ENCODE measurements around the gene SDHC.

SDHC gene, protein sequence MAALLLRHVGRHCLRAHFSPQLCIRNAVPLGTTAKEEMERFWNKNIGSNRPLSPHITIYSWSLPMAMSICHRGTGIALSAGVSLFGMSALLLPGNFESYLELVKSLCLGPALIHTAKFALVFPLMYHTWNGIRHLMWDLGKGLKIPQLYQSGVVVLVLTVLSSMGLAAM

DNA sequence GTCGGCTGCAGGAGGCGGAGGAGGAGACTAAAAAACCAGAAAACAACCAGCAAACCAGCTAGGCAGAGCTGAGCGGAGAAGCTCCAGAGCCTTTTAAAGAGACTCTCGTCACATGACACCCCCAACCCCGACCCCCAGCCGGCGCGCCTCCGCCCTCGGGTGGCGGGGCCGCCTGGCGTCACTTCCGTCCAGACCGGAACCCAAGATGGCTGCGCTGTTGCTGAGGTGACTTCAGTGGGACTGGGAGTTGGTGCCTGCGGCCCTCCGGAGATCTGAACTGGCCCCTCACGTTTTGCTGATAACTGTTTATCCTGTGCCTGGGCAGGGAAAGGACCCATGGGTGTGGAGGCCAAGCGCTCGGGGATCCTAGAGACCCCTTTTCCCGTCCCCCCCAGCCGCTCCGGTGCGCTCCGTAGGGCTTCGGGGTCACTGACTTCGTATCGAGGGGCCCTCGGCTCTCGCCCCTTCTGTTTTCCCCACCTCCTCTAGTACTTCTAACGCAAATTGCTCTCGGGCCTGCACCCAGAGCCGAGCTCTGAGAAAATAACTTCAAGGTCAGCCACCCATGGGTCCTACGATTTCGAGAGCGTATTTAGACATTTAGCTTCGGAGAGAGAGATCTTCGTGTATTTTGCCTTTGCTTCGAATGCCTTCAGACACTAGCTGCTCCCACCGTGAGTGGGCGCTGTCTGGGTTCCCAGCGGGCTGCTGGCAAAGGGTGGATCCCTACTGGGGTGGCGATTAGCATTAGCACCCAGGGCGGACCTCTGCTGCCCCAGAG lies at the start of gene SDHC:
SDHC (plus strand) TSS at position 181 of the 781 bp plus-strand sequence; CDS start at position 206, 25 bp downstream.
- Histone ChIP-seq H3K36me3 (ENCODE audit: control insufficient read depth in 1 of 2, insufficient read depth in 2 of 2, low read length in 2 of 2) (peaks cover 0 to 4% of the 10 kb centered on the region in 2 donors), H3K4me3 (ENCODE audit: low read depth in 1 of 2, low read length in 2 of 2) (peak within 1 kb of the TSS; percentile 95 to 97), H3K9me3 (ENCODE audit: control insufficient read depth in 1 of 2, low read length in 2 of 2) (no peaks in the 10 kb centered on the region), H3K27me3 (ENCODE audit: low read depth, low read length) (no peaks in the 10 kb centered on the region), H3K27ac (ENCODE audit: low read length) (peak within 1 kb of the TSS; percentile 99), H3K4me1 (ENCODE audit: control insufficient read depth in 1 of 2, insufficient read depth in 2 of 2, low read length in 2 of 2) (peaks cover 8 to 15% of the 10 kb centered on the region in 2 donors)

DNA sequence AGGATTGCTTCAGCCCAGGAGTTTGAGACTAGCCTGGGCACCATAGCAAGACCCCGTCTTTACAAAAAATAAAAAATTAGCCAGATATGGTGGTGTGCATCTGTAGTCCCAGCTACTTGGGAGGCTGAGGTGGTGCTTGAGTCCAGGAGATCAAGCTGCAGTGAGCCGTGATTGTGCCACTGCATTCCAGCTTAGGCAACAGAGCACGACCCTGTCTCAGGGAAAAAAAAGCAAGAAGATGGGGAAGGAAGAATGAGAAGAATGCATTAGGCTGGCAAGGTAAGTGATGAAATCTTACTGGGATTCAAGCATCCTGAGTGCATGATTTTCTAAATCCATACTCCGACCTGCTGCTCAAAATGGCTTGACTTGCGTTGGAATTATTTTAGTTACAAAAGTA lies 48.9 kb upstream of the SDHC start:
- no peak overlapping the region for H3K27ac ChIP-seq (ENCODE audit: low read length)
- no peaks in the 10 kb centered on the region for H3K9me3 ChIP-seq (ENCODE audit: control insufficient read depth in 1 of 2, low read length in 2 of 2)
- no peak overlapping the region for H3K4me3 ChIP-seq (ENCODE audit: low read depth in 1 of 2, low read length in 2 of 2)
- H3K27me3 ChIP-seq (ENCODE audit: low read depth, low read length) = peaks cover 9% of the 10 kb centered on the region
- H3K4me1 ChIP-seq (ENCODE audit: control insufficient read depth in 1 of 2, insufficient read depth in 2 of 2, low read length in 2 of 2) = peaks cover 12 to 23% of the 10 kb centered on the region in 2 donors
- no peaks in the 10 kb centered on the region for H3K36me3 ChIP-seq (ENCODE audit: control insufficient read depth in 1 of 2, insufficient read depth in 2 of 2, low read length in 2 of 2)

DNA sequence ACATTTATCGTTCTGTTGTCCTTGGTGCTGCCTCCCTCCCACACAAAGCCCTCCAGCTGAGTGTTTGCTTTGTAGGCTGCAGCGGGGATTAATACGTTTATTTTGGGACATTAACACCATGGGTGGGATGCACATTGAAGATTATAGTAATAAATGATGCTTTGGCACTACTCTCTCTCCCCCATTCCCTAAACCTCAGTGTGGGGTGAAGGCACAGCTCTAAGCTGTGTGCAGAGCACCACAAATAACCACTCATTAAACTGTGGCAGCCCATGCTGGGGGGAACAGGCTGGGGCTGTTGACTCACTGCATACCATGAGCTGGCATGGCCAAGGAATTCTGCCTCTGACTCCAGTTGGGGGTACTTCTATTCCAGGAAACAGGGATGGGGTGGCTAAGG lies 48.0 kb upstream of the SDHC start:
- peak overlapping the region; percentile 74 for H3K27ac ChIP-seq (ENCODE audit: low read length)
- no peak overlapping the region for H3K4me3 ChIP-seq (ENCODE audit: low read depth in 1 of 2, low read length in 2 of 2)
- peaks cover under 1% of the 10 kb centered on the region for H3K27me3 ChIP-seq (ENCODE audit: low read depth, low read length)
- H3K9me3 ChIP-seq (ENCODE audit: control insufficient read depth in 1 of 2, low read length in 2 of 2) = no peaks in the 10 kb centered on the region
- H3K4me1 ChIP-seq (ENCODE audit: control insufficient read depth in 1 of 2, insufficient read depth in 2 of 2, low read length in 2 of 2) = peaks cover 12 to 20% of the 10 kb centered on the region in 2 donors
- no peaks in the 10 kb centered on the region for H3K36me3 ChIP-seq (ENCODE audit: control insufficient read depth in 1 of 2, insufficient read depth in 2 of 2, low read length in 2 of 2)

DNA sequence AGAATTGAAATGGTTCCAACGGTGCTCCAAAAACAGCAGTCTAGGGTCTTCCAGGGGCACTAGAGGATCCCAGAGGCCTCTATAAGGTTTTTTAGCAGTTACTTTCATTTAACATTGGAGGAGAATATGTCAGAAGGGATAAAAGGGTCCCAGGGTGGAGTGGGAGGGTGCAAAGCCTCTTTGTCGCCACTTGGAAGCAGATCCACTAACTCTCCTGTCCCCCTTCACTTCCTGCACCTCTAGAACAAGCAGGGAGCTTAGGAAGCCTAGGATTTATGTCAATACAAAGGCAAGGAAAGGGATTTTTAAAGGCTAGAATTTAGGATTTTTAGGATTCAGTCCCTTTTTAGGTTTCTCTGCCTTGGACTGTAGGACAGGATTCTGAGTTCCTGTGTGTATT lies 47.3 kb upstream of the SDHC start:
- Histone ChIP-seq H3K27me3 (ENCODE audit: low read depth, low read length) (no peaks in the 10 kb centered on the region), H3K4me3 (ENCODE audit: low read depth in 1 of 2, low read length in 2 of 2) (no peak overlapping the region), H3K36me3 (ENCODE audit: control insufficient read depth in 1 of 2, insufficient read depth in 2 of 2, low read length in 2 of 2) (no peaks in the 10 kb centered on the region), H3K27ac (ENCODE audit: low read length) (peak overlapping the region; percentile 74), H3K9me3 (ENCODE audit: control insufficient read depth in 1 of 2, low read length in 2 of 2) (no peaks in the 10 kb centered on the region), H3K4me1 (ENCODE audit: control insufficient read depth in 1 of 2, insufficient read depth in 2 of 2, low read length in 2 of 2) (peaks cover 12 to 20% of the 10 kb centered on the region in 2 donors)

DNA sequence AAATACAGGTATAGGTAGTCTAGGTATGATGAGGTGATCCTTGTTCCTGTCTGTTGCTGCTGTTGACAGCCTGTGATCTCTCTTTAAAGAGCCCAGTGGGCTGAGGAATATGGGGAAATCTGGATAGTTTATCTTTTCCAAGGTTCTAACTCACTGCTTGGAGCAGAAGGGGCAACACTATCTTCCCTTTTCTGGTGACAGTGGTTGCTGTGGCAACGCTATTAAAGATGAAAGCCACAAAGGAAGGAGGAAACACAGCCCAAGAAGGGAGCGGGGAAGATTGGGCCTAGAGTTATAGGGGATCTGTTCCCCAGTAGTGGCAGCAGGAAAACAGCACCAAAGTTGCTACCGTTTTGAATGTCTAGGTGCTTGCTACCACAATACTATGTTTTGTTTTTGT lies 46.9 kb upstream of the SDHC start:
- Histone ChIP-seq H3K27me3 (ENCODE audit: low read depth, low read length) (no peaks in the 10 kb centered on the region), H3K27ac (ENCODE audit: low read length) (peak overlapping the region; percentile 74), H3K4me1 (ENCODE audit: control insufficient read depth in 1 of 2, insufficient read depth in 2 of 2, low read length in 2 of 2) (peaks cover 12 to 20% of the 10 kb centered on the region in 2 donors), H3K4me3 (ENCODE audit: low read depth in 1 of 2, low read length in 2 of 2) (no peak overlapping the region), H3K9me3 (ENCODE audit: control insufficient read depth in 1 of 2, low read length in 2 of 2) (no peaks in the 10 kb centered on the region), H3K36me3 (ENCODE audit: control insufficient read depth in 1 of 2, insufficient read depth in 2 of 2, low read length in 2 of 2) (no peaks in the 10 kb centered on the region)

DNA sequence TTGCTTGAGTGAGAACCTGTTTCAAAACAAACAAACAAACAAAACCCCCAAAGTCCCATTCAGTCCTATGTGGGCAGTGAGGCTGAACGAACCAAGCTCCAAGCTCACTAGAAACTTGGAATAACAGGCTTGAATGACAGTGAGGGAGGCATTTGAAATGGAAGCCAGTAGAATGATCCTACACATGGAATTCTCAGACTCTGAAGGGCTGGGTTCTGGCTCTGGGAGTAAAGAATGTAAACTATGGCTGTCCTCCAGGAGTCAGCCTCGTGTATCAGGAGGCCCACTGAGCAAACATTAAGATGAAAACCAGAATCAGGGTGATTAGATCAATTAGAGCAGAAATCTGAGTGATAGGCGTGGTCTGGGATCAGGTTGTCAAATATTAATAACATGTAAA lies 40.8 kb upstream of the SDHC start:
- no peak overlapping the region for H3K27ac ChIP-seq (ENCODE audit: low read length)
- peaks cover 0 to 21% of the 10 kb centered on the region in 2 donors for H3K4me1 ChIP-seq (ENCODE audit: control insufficient read depth in 1 of 2, insufficient read depth in 2 of 2, low read length in 2 of 2)
- H3K4me3 ChIP-seq (ENCODE audit: low read depth in 1 of 2, low read length in 2 of 2) = no peak overlapping the region
- H3K9me3 ChIP-seq (ENCODE audit: control insufficient read depth in 1 of 2, low read length in 2 of 2) = no peaks in the 10 kb centered on the region
- no peaks in the 10 kb centered on the region for H3K36me3 ChIP-seq (ENCODE audit: control insufficient read depth in 1 of 2, insufficient read depth in 2 of 2, low read length in 2 of 2)
- H3K27me3 ChIP-seq (ENCODE audit: low read depth, low read length) = no peaks in the 10 kb centered on the region

DNA sequence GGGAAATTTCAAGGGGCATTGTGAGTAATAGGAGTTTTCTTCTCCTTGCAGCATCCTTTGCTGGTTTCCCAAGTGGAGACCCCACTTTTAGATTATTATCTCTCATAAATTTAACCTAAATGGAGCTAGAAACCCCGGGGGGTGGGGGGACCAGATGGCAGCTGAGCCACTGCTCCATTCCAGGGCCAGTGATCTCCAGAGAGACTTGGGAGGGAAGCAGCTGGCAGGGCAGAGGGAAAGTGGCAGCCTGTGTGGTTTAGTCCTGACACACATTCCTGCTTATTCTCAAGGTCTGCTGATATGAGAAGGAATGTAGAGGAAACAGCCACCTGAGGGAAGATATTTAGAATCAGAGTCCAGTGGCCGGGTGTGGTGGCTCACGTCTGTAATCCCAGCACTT lies 39.3 kb upstream of the SDHC start:
- Histone ChIP-seq H3K27me3 (ENCODE audit: low read depth, low read length) (no peaks in the 10 kb centered on the region), H3K4me3 (ENCODE audit: low read depth in 1 of 2, low read length in 2 of 2) (no peak overlapping the region), H3K9me3 (ENCODE audit: control insufficient read depth in 1 of 2, low read length in 2 of 2) (no peaks in the 10 kb centered on the region), H3K4me1 (ENCODE audit: control insufficient read depth in 1 of 2, insufficient read depth in 2 of 2, low read length in 2 of 2) (peaks cover 0 to 21% of the 10 kb centered on the region in 2 donors), H3K36me3 (ENCODE audit: control insufficient read depth in 1 of 2, insufficient read depth in 2 of 2, low read length in 2 of 2) (no peaks in the 10 kb centered on the region), H3K27ac (ENCODE audit: low read length) (no peak overlapping the region)

GRCh38 chr1:161282991-161283390 lies 31.2 kb upstream of the SDHC start:
- peaks cover 0 to 9% of the 10 kb centered on the region in 2 donors for H3K36me3 ChIP-seq (ENCODE audit: control insufficient read depth in 1 of 2, insufficient read depth in 2 of 2, low read length in 2 of 2)
- H3K27ac ChIP-seq (ENCODE audit: low read length) = no peak overlapping the region

GRCh38 chr1:161285113-161285512 lies 29.1 kb upstream of the SDHC start:
- Histone ChIP-seq H3K36me3 (ENCODE audit: control insufficient read depth in 1 of 2, insufficient read depth in 2 of 2, low read length in 2 of 2) (peaks cover 0 to 9% of the 10 kb centered on the region in 2 donors), H3K4me1 (ENCODE audit: control insufficient read depth in 1 of 2, insufficient read depth in 2 of 2, low read length in 2 of 2) (no peaks in the 10 kb centered on the region), H3K27ac (ENCODE audit: low read length) (no peak overlapping the region), H3K4me3 (ENCODE audit: low read depth in 1 of 2, low read length in 2 of 2) (no peak overlapping the region), H3K27me3 (ENCODE audit: low read depth, low read length) (no peaks in the 10 kb centered on the region), H3K9me3 (ENCODE audit: control insufficient read depth in 1 of 2, low read length in 2 of 2) (no peaks in the 10 kb centered on the region)

More at GRCh38 chr1:161282991-161283390, 31.2 kb upstream of the SDHC start:
- no peaks in the 10 kb centered on the region for H3K4me1 ChIP-seq (ENCODE audit: control insufficient read depth in 1 of 2, insufficient read depth in 2 of 2, low read length in 2 of 2)
- H3K4me3 ChIP-seq (ENCODE audit: low read depth in 1 of 2, low read length in 2 of 2) = no peak overlapping the region
- H3K9me3 ChIP-seq (ENCODE audit: control insufficient read depth in 1 of 2, low read length in 2 of 2) = no peaks in the 10 kb centered on the region
- H3K27me3 ChIP-seq (ENCODE audit: low read depth, low read length) = no peaks in the 10 kb centered on the region

DNA sequence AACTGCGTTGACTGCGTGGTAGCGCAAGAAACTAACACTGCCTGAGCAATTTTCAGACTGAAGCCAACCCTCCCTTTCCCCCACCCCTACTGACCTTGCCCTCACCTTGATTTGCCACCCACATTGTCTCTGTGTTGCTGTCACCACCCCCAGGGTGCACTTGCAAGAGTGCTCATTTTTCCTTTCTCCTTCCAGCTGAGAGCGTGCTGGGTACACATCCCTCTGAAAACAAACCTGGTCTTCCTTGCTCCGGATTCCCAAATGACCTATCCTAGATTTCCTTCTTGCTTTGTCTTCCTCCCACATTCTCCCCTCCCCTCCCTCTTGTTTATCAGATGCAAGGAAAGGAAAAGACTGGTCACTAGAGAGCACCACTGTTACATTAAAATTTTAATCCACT lies 28.7 kb upstream of the SDHC start:
- no peaks in the 10 kb centered on the region for H3K9me3 ChIP-seq (ENCODE audit: control insufficient read depth in 1 of 2, low read length in 2 of 2)
- H3K4me1 ChIP-seq (ENCODE audit: control insufficient read depth in 1 of 2, insufficient read depth in 2 of 2, low read length in 2 of 2) = no peaks in the 10 kb centered on the region
- H3K36me3 ChIP-seq (ENCODE audit: control insufficient read depth in 1 of 2, insufficient read depth in 2 of 2, low read length in 2 of 2) = peaks cover 0 to 9% of the 10 kb centered on the region in 2 donors
- H3K27ac ChIP-seq (ENCODE audit: low read length) = no peak overlapping the region
- no peaks in the 10 kb centered on the region for H3K27me3 ChIP-seq (ENCODE audit: low read depth, low read length)
- no peak overlapping the region for H3K4me3 ChIP-seq (ENCODE audit: low read depth in 1 of 2, low read length in 2 of 2)

GRCh38 chr1:161287482-161288054 lies 26.6 kb upstream of the SDHC start:
- Histone ChIP-seq H3K9me3 (ENCODE audit: control insufficient read depth in 1 of 2, low read length in 2 of 2) (no peaks in the 10 kb centered on the region), H3K36me3 (ENCODE audit: control insufficient read depth in 1 of 2, insufficient read depth in 2 of 2, low read length in 2 of 2) (peaks cover 0 to 9% of the 10 kb centered on the region in 2 donors), H3K4me1 (ENCODE audit: control insufficient read depth in 1 of 2, insufficient read depth in 2 of 2, low read length in 2 of 2) (no peaks in the 10 kb centered on the region), H3K27me3 (ENCODE audit: low read depth, low read length) (no peaks in the 10 kb centered on the region), H3K4me3 (ENCODE audit: low read depth in 1 of 2, low read length in 2 of 2) (no peak overlapping the region), H3K27ac (ENCODE audit: low read length) (no peak overlapping the region)
